ENCODE measurements around the gene ERFL. TPM values are rescaled to one million over a fixed set of nuclear protein-coding genes. Genes with fewer than 3 reads are reported as not detected.

Gene ERFL
- total and polyA plus RNA-seq, 2 of the 4 experiments (the other 2 are of a cell fraction) = not detected

DNA sequence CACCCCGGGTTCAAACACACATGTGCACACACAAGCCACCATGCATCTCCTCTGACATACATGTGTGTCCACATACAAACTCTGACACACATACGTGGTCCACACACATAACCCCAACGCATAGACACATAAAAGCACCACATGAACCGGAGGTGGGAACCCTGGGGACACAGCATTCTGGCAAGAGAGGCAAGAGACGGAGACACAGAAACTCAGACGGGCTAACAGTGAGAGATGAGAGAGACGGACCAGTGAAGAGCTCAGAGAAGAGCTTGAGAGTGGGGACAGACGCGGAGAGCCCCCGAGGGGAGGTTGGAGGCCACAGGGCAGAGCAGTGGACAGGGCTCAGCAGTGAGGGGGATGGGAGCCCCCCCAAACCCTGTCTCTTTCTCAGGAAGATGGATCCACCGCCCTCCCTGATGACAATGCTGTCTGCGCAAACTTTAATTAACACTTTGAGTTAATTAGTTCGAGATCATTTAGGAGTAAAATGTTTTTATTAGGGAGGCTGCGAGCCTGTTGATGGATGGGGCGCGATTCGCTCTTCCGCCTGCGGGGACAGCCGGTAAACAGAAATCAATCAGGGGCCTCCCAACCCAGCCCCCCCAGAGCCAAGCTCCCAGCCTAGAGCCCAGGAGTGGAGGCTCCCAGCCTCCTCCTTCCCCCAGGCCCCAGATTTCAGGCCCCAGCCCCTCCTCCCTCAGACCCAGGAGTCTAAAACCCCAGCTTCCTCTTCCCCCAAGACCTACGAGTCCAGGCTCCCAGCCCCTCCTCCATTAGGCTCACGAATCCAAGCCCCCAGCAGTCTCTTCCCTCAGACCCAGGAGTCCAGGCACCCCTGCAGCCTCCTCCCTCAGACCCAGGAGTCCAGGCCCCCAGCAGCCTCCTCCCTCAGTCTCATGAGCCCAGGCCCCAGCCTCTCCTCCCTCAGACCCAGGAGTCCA is 9.5 kb upstream of the ERFL start:
- Histone ChIP-seq H4K20me1 (ENCODE audit: insufficient read depth, low read length) (peaks cover under 1% of the 10 kb centered on the region), H3K4me2 (ENCODE audit: low read depth, low read length) (no peak overlapping the region), H3K27me3 (ENCODE audit: control insufficient read depth, insufficient read depth, low read length) (peaks cover 36% of the 10 kb centered on the region), H2BK20ac (ENCODE audit: low read depth, low read length) (no peak overlapping the region), H3K18ac (ENCODE audit: low read depth, low read length) (no peak overlapping the region), H4K8ac (ENCODE audit: low read depth in 2 of 2, low read length in 2 of 2) (no peak overlapping the region), H4K5ac (ENCODE audit: low read depth, low read length) (no peak overlapping the region), H3K14ac (replicated peaks; ENCODE audit: low read depth, low read length) (no peak overlapping the region), H2AFZ (replicated peaks; ENCODE audit: low read length, poor library complexity) (no peak overlapping the region), H3K9me1 (ENCODE audit: insufficient read depth, low read length) (no peaks in the 10 kb centered on the region), H2BK15ac (ENCODE audit: low read depth, low read length) (no peak overlapping the region), H3K4ac (ENCODE audit: low read depth, low read length) (no peak overlapping the region), H3K79me1 (ENCODE audit: low read depth in 1 of 2, low read length in 2 of 2) (no peaks in the 10 kb centered on the region), H3K9me3 (ENCODE audit: control insufficient read depth, insufficient read depth, low read length) (no peaks in the 10 kb centered on the region), H3K27ac (ENCODE audit: insufficient read depth, low read length) (no peak overlapping the region), H3K36me3 (ENCODE audit: control insufficient read depth, insufficient read depth, low read length) (no peaks in the 10 kb centered on the region), H2BK120ac (ENCODE audit: low read depth, low read length) (no peak overlapping the region), H2BK5ac (ENCODE audit: low read depth, low read length, poor library complexity, severe bottlenecking) (no peak overlapping the region), H3K23ac (ENCODE audit: low read depth, low read length) (no peak overlapping the region), H4K91ac (ENCODE audit: insufficient read depth, low read depth, low read length) (no peak overlapping the region), H3K4me1 (ENCODE audit: control insufficient read depth, insufficient read depth, low read length) (peaks cover 11% of the 10 kb centered on the region), H2AK9ac (replicated peaks; ENCODE audit: low read depth, low read length, poor library complexity) (no peak overlapping the region), H3K9ac (ENCODE audit: low read depth, low read length) (no peak overlapping the region), H3K4me3 (ENCODE audit: insufficient read depth, low read depth, low read length) (no peak overlapping the region), H2AK5ac (ENCODE audit: low read depth, low read length) (no peak overlapping the region), H3K56ac (ENCODE audit: extremely low read depth, insufficient read depth, low read length) (no peak overlapping the region)
- ChIA-PET CTCF (interaction anchor here (1.2 kb wide), 1 partner anchor 14 kb away, joined by 3 read pairs; no protein-coding TSS in a partner anchor), POLR2A (ENCODE audit: unreplicated experiment) (interaction anchor here (0.6 kb wide), 1 partner anchor 795 kb away, joined by 12 read pairs; no protein-coding TSS in a partner anchor)
- TF ChIP-seq ELK1 (IDR thresholded peaks at IDR 0.05; ENCODE audit: borderline replicate concordance, low read depth, low read length) = no peak
- TF ChIP-seq BHLHE40 (IDR thresholded peaks at IDR 0.05; ENCODE audit: low read depth, low read length) = no peak
- no peak for TF ChIP-seq MAZ (IDR thresholded peaks at IDR 0.05; ENCODE audit: borderline replicate concordance, low read depth, low read length)
- no peak for TF ChIP-seq MAFK (IDR thresholded peaks at IDR 0.05; ENCODE audit: low read depth, low read length)
- TF ChIP-seq MXI1 (IDR thresholded peaks at IDR 0.05; ENCODE audit: borderline replicate concordance, low read depth, low read length) = no peak
- no peak for TF ChIP-seq SMC3 (IDR thresholded peaks at IDR 0.05; ENCODE audit: low read depth, low read length)
- TF ChIP-seq RAD21 (IDR thresholded peaks at IDR 0.05; ENCODE audit: low read length) = no peak
- TF ChIP-seq NFE2L2 (IDR thresholded peaks at IDR 0.05; ENCODE audit: low read depth, low read length) = no peak
- no peak for TF ChIP-seq FOS (IDR thresholded peaks at IDR 0.05; ENCODE audit: low read depth, low read length)
- no peak for TF ChIP-seq CEBPB (IDR thresholded peaks at IDR 0.05; ENCODE audit: low read depth, low read length)
- TF ChIP-seq USF2 (IDR thresholded peaks at IDR 0.05; ENCODE audit: low read depth, low read length) = no peak
- no peak for TF ChIP-seq POLR2A (IDR thresholded peaks at IDR 0.05; ENCODE audit: low read depth, low read length)
- BruUV-seq (replicated peaks) = no TSS peak
- 69% methylated on average over 3 of the region's 22 CpGs; no CpG with 5 or more reads in 1 of the 2 experiments for WGBS, 2 experiments (ENCODE audit: extremely low coverage in 2 of 2, insufficient read length in 1 of 2)
- intact Hi-C loops (cut with micrococcal nuclease) = no loop called here
- dilution Hi-C loops (cut with HindIII; ENCODE audit: low sequenced_read_pairs, unreplicated experiment) = no loop called here
- ATAC-seq (ENCODE audit: low read depth) (no peak), DNase-seq (no peak)
- in situ Hi-C loops (cut with MboI; ENCODE audit: low sequenced_read_pairs) = no loop called here

Data from IMR-90 (cell line).